HS-27A (cell line): ENCODE measurements around the gene TSPAN9.

Experiments used
- DNase-seq: peaks from one replicate; pipeline ENCODE4 v3.0.0-alpha.2; 2012; ENCODE audit warnings: low read depth, missing footprints

TSPAN9 gene

GRCh38 chr12:3078086-3078820 is 1.1 kb downstream of the TSPAN9 start:
- DNase-seq, result no peak

DNA sequence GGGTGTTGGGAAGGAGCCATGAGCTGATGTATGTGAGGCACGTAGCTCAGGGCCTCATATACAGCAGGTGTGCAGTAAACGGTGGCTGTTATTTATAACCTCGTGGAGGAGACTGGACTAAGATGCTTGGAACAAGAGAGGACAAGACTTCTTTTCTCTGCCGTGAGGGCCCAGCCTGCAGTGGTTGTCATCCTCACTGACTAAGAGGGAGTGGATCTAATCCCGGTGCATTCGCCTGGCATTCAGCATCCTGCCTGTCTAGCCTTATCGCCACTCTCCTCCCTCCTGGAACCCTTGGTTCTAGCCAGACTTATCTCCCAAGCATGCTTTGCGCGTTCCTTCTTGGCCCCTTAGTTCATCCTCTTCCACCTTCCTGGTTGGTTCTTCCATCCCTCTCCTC is 3.9 kb downstream of the TSPAN9 start:
- no peak for DNase-seq

- DNase-seq, result no peak
These were observed 4.7 kb downstream of the TSPAN9 start for GRCh38 chr12:3081886-3082285.

DNA sequence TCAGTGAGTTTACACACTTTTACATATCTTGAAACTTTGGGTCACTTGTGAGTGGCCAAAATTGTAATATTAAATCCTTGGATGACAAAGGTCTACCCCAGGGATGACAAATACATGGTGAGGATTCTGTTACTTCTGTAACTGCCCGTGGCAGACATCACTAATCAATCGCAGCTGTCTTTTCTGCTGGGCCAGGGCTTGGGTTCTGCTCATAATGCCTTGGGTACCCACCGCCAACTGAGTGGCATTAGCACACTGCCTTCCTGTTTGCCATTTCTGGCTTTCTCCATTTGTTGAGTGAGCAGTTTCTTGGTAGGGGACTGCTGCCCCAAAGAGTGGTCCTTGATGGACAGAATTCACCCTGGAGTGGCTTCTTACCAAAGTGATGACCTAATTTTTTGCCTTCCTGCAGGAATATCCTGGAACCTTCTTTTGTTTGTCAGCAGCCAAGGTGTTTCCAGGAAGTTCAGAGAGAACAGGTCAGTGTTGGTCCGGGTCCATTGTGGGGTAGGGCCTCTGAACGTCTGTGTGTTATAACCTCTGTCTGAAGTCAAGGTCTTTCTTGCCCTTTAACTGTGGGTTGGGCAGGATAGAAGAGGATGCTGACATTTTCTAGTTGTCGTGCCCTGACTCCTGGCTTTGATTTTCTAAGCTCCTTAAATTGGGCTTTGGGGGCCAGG is 6.2 kb downstream of the TSPAN9 start:
- DNase-seq, result no peak

- DNase-seq, result no peak
These were observed 6.8 kb downstream of the TSPAN9 start for GRCh38 chr12:3083921-3084347.

- DNase-seq, result no peak
These were observed 7.6 kb downstream of the TSPAN9 start for GRCh38 chr12:3084742-3085141.

- DNase-seq, result no peak
These were observed 8.4 kb downstream of the TSPAN9 start for GRCh38 chr12:3085341-3086139.

DNA sequence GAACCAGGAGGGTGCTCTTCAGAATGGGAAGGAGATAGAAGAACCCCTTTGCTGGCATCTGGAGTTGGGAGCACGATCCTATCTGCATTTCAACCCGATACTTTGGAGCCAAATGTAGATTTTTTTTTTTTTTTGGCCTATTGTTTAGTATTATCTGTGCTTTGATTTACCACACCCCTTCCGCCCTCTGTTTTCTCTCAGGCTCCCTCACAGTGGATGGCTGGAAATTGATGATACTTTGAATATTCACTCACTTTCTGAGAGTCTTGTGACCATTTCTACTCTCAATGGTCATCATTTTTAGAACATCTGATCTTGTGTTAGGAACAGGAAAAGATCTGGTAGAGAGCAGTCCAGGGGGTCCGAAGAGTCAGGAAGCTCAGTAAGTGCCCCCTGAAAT is 9.0 kb downstream of the TSPAN9 start:
- DNase-seq, result no peak

DNA sequence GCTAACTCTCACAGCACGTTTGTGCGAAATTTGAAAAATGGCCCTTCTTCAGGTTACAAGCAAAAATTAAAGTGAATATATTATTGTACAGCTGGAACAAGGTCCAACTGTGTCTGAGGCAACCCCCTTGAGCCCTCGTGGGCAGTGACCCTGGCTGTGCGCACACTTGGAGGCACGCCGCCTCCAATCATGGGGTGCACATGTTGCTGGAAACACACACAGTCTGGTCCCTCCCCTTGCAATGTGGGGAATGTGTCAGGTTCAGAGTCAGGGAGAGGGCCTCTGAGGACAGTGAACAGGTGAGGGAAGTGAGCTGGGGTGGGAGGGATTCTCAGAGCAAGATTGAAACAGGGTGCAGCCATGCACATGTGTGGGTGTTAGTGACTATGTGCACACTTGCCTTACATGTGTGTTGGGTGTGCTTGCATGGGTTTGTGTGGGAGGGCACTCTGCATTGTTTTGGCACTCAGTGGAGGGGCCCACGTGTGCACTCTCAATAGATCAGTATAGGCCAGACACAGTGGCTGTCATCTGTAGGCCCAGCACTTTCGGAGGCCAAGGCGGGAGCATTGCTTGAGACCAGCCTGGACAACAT is 9.6 kb downstream of the TSPAN9 start:
- no peak for DNase-seq

DNA sequence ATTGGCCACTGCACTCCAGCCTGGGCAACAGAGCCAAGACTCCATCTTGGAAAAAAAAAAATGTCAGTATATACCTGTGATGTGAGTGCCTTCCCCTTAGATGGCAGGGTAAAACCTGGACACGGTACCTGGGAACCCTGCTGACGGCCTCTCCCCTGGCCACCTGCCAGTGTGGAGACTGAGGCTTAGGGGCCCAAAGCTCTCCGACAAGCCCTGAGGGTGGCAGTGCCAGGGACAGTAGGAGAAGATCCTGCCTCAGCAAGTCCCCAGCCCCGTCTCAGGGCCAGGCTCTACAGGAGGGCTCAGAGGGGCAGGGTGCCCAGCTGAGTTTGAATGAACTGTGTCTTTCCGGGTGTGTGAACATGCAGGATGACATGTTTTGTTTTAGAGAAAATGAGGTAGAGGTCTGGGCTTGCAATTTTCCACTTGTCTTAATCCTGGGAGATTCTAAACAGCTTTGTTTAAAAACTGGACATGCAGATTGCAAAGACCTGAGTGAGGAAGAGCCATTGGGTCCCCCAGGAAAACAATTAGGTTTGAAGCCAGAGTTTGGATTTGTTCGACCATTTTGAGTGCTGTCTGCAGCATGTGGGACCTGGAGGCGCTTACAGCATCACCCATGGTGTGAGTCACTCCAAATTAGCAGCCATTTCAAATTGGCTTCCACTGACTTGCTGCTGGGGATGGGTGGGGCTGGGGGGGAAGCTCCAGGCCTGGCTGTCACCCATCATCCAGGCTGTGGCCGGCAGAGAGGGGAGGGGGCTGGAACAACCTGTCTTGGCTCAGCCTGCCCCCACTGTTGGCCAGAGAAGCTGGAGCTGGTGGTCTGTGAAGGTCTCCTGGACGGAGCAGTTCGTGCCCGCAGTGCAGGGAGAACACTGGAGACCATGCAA is 10.8 kb downstream of the TSPAN9 start:
- DNase-seq, result no peak

DNA sequence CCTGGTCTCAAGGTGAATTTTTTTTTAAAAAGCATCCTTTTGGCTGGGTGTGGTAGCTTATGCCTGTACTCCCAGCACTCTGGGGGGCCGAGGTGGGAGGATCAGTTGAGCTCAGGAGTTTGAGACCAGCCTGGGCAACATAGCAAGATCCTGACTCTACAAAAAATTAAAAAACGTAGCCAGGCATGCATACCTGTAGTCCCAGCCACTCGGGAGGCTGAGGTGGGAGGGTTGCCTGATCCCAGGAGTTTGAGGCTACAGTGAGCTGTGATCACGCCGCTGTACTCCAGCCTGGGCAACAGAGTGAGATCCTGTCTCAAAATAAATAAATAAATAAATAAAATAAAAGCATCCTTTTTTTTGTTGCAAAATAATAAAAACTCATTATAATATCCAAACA is 12.4 kb downstream of the TSPAN9 start:
- DNase-seq, result no peak

DNA sequence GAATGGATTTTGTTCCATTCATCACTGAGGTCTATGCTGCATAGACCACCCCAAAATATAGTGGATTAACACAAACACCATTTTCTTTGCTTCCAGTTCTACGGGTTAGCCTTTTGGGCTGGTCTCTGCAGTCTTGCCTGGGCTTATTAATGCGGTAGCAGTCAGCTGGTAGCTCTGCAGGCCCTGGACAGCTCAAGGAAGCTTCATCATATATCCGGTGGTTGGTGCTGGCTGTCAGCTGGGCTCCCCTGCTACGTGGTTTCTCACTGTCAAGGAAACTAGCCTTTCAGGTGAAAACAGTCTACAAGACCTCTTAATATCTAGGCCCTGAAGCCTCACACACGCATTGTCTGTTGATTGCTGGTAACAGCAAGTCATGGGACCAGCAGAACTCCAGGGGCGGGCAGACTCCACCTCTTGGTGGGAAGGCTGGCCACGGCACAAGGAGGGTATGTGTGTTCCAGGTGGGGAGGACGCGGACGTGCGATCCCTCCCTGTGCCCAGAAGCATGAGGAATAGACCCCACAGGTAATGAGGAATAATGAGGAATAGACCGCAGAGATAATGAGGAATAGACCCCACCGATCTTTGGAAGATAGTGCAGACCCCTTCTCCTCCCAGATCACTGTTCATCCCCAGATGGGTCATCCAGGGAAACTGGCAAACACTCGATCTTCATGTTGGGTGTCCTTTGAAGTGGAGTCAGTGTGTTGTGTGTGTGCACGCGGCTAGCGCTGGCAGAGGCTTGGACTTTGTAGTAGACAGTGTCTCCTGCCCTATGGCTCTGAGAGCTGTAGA is 13.3 kb downstream of the TSPAN9 start:
- no peak for DNase-seq

- no peak for DNase-seq
These were observed 13.8 kb downstream of the TSPAN9 start for GRCh38 chr12:3091038-3091319.

DNA sequence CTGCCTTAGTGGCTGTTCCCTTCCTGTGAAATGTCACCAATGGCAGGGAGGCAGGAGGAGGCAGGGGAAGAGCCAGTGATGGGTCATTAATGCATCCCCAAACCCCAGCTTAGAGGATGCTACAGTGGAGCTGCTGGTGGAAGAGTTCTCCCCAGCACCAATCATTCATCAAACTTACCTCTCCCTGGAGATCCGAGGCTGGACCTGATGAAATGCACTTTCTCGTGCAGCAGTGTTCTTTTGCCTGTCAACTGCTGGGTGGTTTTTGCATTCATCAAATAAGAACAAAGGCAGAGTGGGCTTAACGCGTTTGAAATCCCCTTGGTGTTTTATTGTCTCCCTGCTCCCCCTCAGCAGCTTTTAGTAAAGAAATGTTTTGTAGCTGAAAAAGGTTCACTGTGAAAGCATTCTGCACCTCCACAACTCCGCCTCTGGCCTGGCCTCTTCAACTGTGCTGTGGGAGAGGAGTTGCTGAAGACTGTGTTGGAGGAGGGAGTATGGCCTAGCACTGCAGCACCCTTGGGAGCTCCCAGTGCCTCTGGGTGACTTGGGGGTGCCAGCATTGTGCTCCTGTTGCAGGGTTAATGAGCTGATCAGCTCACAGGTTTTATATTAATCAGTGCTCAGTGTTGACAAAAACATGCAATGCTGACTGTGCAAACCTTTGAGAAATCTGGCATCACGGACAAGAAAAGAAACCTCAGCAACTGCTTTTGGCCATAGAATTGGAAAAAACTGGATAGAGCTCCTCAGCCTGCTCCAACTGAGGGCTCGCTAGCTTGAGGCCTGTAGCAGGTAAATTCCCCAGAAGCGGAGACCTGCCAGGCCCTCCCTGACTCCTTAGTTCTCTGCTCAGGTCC is 14.4 kb downstream of the TSPAN9 start:
- DNase-seq, result no peak

DNA sequence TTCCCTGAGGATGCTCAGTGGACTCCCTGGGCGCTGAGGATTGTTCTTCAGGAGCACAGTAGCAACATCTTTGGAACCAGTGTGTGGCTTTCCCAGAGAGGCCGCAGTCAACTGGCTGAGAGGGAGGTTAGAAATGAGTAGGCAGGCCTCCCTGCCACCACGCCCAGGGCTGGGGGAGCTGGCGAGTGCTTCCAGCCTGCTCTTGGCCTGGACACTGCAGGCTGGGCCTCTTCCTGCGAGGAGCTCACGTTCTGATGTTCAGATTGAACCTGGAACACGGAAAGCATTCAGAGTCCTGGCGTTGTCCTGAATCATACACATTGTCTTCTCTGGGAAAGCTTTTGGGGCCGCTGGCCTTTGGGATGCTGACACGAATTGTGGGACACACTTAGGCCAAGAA is 15.6 kb downstream of the TSPAN9 start:
- DNase-seq, result no peak

DNA sequence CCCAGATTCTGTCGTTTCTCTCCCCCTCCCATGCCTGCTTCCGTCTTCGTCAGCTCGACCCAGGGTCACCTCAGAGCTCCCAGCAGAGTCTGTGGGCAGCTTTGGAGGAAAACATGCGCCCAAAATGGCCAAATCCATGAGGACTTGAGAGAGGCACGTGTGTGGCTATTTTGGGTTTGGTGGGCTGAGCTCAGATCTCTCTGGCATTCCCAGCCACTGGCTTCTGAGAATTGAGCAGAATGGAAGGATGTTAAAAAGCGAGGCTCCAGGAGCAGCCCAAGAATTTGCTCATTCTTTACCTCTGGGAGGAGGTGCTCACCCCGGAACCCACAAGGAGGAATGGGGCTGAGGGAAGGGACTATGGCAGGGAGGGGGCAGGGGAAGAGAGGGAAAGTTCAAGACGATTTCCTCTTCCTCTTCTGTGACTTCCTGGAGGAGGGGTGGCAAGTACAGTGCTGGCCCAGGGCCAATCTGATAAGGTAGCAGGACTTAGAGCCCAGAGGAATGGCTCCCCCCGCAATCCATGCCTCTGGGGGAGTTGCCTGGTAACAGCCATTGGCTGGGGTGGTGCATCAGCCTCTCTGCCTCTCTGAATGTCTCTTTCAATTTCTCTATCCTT is 20.1 kb downstream of the TSPAN9 start:
- no peak for DNase-seq

DNA sequence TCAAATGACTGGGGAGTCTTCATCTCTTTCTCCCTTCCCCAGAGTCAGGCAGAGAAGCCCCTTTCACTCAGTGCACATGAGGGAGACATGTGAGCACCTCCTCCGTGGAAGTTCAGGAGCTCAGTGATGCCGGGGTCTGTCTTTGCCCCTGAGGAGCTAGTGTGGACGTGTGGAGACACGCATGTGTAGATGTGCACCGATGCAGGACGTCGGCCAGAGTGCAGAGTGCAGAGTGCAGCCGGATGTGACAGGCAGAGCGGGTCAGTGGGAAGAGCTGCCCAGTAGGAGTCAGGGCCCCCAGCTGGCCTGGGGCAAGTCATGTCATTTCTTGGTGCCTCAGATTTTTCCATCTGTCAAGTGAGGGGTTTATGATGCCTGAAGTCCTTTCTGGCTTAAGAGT is 20.7 kb downstream of the TSPAN9 start:
- DNase-seq, result no peak

DNA sequence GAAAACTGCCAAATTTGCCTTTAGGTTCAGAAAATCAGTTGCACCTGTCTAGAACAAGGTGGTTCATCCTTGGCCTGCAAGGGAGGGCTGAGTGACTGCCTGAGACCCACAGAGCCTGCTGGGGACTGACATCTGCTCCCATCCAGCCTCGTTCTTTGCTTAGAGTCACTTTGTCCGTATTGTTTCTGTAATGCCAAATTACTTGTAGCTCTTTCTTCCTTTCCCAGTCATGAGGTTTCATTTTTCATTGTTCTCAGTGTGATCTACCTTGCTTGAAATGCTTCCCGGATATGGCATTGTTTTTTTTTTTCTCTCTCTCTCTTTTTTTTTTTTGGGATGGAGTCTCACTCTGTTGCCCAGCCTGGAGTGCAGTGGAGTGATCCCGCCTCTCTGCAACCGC is 21.3 kb downstream of the TSPAN9 start:
- no peak for DNase-seq

GRCh38 chr12:3099146-3099545 is 22.0 kb downstream of the TSPAN9 start:
- DNase-seq, result no peak
